SK-MEL-5 (cell line): ENCODE data around the gene CELF2. TPM values are rescaled to one million over a fixed set of nuclear protein-coding genes. Genes with fewer than 3 reads are reported as not detected.

Experiments
- DNase-seq: peaks from one replicate; pipeline ENCODE4 v3.0.0-alpha.2; 2016; ENCODE audit warnings: low read depth, low spot score
- in situ Hi-C: cut with HindIII; loops from 2 replicates; pipeline ENCODE4 v1.10.0; 2016; ENCODE audit warnings: low sequenced_read_pairs, high pct_unique_total_duplicates, low pct_unique_long_range_greater_than_20kb
- total RNA-seq: library from RNA; depleted of rRNA; stranded (reverse); fragments of >200 nt; shearing (Covaris generic); gene quantifications from 2 replicates; pipeline ENCODE4 v1.2.3, GENCODE V29; 2014

CELF2 gene
- total RNA-seq, 1 experiment from 2014 or later: 8.1 TPM

GRCh38 chr10:11224792-11225416 lies 207.2 kb downstream of the CELF2 start:
- no peak for DNase-seq
- in situ Hi-C loops: no loop called here

- no peak for DNase-seq
- in situ Hi-C loops: no loop called here
Observed at GRCh38 chr10:11225935-11226334, 208.3 kb downstream of the CELF2 start.

- in situ Hi-C loops: no loop called here
Observed at GRCh38 chr10:11227103-11227502, 209.4 kb downstream of the CELF2 start.

GRCh38 chr10:11229893-11230292 lies 212.2 kb downstream of the CELF2 start:
- in situ Hi-C loops: no loop called here
- DNase-seq: no peak

More at GRCh38 chr10:11227103-11227502, 209.4 kb downstream of the CELF2 start:
- no peak for DNase-seq

- no peak for DNase-seq
- in situ Hi-C loops: no loop called here
Observed at GRCh38 chr10:11230498-11231167, 213.0 kb downstream of the CELF2 start.

GRCh38 chr10:11231285-11231684 lies 213.6 kb downstream of the CELF2 start:
- DNase-seq: no peak
- in situ Hi-C loops: no loop called here

GRCh38 chr10:11232222-11232961 lies 214.7 kb downstream of the CELF2 start:
- in situ Hi-C loops: no loop called here

GRCh38 chr10:11234857-11235531 lies 217.3 kb downstream of the CELF2 start:
- in situ Hi-C loops: no loop called here
- no peak for DNase-seq

More at GRCh38 chr10:11232222-11232961, 214.7 kb downstream of the CELF2 start:
- DNase-seq: no peak

- no peak for DNase-seq
- in situ Hi-C loops: no loop called here
Observed at GRCh38 chr10:11235771-11236170, 218.1 kb downstream of the CELF2 start.

- in situ Hi-C loops: no loop called here
- DNase-seq: no peak
Observed at GRCh38 chr10:11236234-11236633, 218.6 kb downstream of the CELF2 start.

- in situ Hi-C loops: no loop called here
- no peak for DNase-seq
Observed at GRCh38 chr10:11237571-11237970, 219.9 kb downstream of the CELF2 start.

GRCh38 chr10:11238893-11239292 lies 221.2 kb downstream of the CELF2 start:
- no peak for DNase-seq
- in situ Hi-C loops: no loop called here

- no peak for DNase-seq
- in situ Hi-C loops: no loop called here
Observed at GRCh38 chr10:11240641-11241040, 223.0 kb downstream of the CELF2 start.

- in situ Hi-C loops: no loop called here
- no peak for DNase-seq
Observed at GRCh38 chr10:11242443-11243387, 225.0 kb downstream of the CELF2 start.

- DNase-seq: no peak
- in situ Hi-C loops: no loop called here
Observed at GRCh38 chr10:11243425-11244222, 226.0 kb downstream of the CELF2 start.

GRCh38 chr10:11245095-11245479 lies 227.4 kb downstream of the CELF2 start:
- DNase-seq: no peak
- in situ Hi-C loops: no loop called here
